CD4-positive, alpha-beta T cell treated with Interleukin-4 for 4 hours (primary cell): ENCODE data around the gene APRT.
"Not testable (repeated sequence)": the region's sequence is repeated elsewhere in the genome, so short reads cannot be mapped to it uniquely, and the experiment has no call there.

Source experiments
- DNase-seq: peaks from one replicate; pipeline ENCODE4 v3.0.0-alpha.2; 2020

APRT gene

DNA sequence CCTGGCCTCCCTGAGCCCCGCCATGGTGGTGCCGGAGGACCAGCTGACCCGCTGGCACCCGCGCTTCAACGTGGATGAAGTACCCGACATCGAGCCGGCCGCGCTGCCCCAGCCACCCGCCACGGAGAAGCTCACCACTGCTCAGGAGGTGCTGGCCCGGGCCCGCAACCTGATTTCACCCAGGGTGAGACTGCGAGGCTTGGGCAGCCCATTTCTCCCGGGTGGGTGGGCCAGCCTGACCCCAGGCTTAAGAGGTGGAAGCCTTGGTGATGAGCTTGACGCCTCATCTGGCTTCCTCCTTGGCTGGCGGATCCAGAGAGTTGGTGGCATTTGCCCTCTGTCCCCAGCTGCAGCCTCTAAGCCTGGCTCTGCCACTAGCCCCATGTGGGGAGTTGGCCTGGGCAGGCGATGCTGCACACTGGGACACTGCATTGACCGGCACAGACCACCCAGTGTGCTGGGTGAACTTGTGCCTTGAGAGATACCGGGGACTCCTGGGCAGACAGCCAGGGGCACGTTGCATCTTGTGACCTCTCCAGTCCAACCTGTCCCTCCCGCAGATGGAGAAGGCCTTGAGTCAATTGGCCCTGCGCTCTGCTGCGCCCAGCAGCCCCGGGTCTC lies 5.1 kb downstream of the APRT start:
- no peak for DNase-seq

DNA sequence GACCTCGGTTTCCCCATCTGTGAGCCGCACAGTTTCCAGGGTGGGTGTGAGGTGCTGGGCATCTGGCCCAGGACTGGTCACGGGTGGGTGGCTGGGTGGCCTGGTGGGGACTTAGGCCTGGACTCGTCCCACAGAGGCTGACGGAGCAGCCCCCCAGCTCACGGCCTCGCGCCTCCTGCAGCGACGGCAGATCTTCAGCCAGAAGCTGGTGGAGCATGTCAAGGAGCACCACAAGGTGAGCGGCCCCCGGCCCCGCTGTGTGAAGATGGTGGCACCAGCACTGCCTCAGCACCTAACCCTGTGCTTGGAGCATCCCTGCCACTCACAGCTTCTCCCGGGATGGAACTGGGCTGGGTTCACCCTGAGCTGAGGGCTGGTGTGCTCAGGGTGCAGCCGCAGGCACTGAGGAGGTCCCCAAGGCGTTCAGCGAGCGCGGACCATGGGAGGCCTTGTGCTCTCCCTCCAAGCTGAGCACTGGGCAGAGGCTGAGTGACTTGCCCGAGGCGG lies 5.8 kb downstream of the APRT start:
- DNase-seq = no peak

DNA sequence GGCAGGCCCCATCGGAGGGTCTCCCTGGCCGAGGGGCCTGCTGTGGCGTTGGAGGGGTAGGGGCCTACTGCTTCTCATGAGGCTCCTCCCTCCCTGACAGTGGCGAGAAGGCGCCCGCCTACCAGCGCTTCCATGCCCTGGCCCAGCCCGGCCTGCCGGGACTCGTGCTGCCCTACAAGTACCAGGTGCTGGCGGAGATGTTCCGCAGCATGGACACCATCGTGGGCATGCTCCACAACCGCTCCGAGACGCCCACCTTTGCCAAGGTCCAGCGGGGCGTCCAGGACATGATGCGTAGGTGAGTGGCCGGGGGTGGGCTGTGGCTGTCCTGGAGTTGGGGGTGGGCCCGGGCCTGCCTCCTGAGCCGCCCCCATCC lies 6.4 kb downstream of the APRT start:
- no peak for DNase-seq

- DNase-seq = no peak
Measured at GRCh38 chr16:88804552-88805339, 7.0 kb downstream of the APRT start.

GRCh38 chr16:88804173-88804551 lies 7.6 kb downstream of the APRT start:
- no peak for DNase-seq

DNA sequence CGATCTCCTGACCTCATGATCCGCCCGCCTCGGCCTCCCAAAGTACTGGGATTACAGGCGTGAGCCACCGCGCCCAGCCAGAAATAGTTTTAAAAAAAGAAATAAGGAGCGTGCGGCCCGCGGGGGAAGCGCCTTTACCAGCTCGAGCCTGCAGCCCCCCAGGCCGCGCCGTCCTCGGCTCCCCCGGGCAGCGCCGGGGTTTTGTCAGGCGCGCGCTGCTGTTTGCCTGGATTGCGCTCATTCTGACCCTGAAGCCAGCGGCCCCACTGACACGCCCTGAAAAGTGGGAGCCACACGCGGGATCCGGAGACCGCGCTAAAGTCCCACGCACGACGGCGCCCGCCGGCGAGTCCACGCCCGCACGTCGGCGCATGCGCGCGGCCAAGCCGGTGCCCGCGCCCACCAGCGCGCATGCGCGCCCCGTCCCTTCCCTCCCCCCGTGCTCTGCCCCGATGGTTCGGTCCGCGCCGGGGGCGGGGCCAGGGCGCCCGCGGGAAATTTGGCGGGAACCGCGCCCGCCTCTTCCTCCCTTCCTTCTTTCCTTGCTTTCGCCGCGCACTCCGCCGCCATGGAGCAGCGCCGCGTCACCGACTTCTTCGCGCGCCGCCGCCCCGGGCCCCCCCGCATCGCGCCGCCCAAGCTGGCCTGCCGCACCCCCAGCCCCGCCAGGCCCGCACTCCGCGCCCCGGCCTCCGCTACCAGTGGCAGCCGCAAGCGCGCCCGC lies 8.3 kb downstream of the APRT start, which contains the start of gene CDT1:
TSS of gene CDT1 (plus strand) at position 526 of the 724 bp plus-strand sequence. CDS start at position 569, 43 bp downstream.
- peak; percentile 78 for DNase-seq

GRCh38 chr16:88800277-88800592 lies 11.5 kb downstream of the APRT start:
- DNase-seq = no peak

- DNase-seq = no peak
Measured at GRCh38 chr16:88799569-88800276, 12.0 kb downstream of the APRT start.

DNA sequence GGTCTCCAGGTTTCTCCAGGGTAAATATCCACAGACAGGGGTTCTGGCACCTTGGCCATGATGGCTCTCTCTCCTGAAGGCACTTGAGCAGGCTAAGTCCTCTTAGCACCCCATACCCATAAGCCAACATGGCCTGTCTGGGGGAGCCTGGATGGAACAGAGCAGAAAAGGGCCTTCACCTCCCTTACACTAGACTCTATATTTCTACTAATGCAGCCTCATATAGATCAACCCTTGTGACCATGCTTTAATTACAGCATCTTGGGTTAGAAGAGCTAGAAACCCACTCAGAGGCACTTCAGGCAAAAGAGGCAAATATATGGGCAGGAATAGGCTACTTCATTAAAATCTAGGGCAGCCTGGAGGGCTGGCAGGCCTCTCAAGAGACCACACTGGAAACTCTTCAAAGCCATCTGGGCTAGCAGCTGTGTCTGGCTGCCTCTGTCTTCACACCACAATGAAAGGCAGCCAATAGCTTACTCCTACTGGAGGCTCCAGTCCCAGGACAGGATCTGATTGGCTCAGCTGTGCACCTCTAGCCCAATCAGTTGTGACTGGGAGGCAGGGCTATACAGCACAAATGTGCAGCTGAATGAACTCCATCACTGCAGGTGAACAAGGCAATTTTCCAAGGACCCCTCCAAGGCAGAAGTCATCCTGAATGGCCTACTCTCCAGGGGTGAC lies 12.8 kb downstream of the APRT start:
- no peak for DNase-seq

DNA sequence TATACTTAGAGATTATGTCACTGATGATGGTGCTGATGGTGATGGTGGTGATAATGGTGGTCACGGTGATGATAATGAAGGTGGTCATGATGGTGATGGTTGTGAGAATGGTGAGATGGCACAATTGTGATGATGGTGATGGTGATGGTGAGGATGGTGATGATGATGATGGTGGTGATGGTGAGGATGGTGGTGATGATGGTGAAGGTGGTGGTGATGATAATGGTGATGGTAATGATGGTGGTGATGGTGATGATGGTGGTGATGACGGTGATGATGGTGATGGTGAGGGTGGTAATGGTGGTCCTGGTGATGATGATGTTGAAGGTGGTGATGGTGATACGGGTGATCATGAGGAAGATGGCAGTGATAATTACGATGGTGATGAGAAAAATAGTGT lies 13.7 kb downstream of the APRT start:
- DNase-seq = no peak

DNA sequence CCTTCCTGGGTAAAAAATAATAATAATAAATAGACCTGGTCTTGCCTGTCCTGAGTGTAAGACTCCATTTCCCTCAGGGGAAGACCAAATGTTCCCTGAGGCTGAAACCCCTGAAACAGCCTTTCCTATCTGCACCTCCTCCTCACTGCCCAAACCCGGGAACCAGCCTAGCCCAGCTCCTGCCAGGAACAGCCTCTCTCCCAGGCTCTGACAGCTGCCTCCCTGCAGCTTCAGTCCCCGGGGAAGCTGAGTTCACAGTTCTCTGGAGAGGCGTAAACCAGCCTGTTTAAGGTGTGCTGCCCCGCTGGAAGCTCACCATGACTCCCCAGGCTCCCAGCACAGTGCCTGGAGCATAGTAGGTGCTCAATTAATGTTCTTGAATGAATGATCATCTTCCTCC lies 15.4 kb downstream of the APRT start:
- no peak for DNase-seq

DNA sequence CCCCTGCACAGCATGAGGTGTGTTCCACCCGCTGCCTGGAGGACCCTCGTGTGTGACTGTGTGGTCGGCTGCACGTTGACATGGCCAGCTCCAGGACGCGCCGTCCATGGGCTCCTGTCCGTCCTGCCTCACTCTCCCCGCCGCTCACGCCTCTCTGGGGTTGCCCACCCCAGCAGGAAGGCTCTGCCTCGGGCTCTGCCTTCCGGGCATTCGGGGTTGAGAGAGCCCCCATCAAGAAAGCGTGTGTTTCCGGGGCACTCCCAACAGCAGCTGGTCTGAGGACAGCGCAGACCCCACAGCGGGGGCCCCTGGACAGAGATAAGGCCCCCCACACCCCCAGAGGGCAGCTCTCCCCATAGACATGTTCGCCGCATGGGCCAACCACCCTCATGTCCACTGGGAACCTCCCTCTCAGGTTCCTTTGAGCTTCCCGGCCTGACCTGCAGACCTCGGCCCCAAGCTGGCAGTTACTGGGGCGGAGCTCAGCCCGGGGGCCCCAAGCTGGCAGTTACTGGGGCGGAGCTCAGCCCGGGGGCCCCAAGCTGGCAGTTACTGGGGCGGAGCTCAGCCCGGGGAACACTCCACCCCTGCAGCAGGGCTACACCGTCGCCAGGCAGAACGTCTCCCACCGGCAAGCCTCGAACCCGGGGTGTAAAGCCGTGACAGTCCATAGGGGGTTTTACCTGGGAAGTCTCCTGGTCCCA lies 18.3 kb downstream of the APRT start:
- DNase-seq = no peak

GRCh38 chr16:88792668-88793250 lies 19.0 kb downstream of the APRT start:
- no peak for DNase-seq

- DNase-seq = no peak
Measured at GRCh38 chr16:88792078-88792550, 19.6 kb downstream of the APRT start.

DNA sequence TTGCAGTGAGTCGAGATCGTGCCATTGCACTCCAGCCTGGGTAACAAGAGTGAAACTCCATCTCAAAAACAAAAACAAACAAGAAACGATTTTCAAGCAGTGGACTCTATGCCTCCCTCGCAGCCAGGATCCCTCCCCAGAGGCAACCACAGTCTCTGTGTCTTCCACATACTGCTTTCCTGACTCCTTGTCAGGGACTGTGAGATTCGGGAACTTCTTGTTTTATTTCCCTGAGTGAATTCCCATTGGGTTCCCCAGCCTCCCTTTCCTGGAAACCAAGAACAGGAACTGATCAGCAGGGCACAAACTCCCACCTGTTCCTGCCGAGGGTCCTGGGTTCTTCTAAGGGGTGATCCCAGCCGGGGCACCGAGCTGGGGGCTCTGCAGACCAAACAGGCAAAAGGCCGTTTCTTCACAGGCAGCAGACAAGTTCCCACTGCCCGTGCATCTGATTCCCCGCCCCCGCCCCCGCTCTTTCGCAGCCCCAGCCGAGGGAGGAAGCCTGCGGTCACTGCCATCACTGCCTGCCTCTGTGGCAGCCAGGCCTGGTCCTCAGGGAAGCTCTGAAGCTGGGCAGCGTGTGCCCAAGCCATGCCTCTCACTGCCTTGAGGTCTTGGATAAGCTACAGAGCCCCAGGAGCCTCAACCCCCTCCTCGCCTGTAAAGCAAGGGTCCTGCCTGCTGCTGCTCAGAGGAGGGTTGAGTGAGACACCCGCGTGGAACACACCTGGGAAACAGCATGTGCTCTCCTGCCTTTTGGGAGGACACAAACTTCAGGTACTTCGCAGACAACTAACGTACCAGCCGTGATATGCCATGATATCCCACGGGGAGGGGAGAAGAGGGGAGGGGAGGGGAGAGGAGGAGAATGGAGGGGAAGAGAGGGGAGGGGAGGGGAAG lies 21.2 kb downstream of the APRT start:
- no peak for DNase-seq

DNA sequence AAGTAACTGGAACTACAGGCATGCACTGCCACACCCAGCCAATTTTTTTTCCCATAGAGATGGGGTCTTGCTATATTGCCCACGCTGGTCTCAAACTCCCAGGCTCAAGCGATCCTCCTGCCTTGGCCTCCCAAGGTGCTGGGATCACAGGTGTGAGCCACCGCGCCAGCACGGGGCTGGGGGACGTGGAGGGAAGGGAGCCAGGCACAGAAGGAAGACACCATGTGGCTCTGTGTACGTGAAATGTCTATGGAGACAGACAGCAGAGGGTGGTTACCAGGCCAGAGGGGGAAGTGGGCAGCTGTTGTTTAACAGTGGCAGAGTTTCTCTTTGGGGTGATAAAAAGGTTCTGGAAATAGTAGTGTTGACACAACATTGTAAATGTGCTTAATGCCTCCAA lies 22.1 kb downstream of the APRT start:
- DNase-seq = no peak

DNA sequence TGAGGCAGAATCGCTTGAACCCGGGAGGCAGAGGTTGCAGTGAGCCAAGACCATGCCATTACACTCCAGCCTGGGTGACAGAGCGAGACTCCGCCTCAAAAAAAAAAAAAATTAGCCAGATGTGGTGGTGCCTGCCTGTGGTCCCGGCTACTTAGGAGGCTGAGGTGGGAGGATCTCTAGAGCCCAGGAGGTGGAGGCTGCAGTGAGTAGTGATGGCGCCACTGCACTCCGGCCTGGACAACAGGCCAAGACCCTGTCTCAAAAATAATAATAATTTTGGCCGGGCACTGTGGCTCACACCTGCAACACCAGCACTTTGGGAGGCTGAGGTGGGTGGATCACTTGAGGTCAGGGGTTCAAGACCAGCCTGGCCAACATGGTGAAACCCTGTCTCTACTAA lies 23.0 kb downstream of the APRT start:
- DNase-seq = not testable (repeated sequence)

DNA sequence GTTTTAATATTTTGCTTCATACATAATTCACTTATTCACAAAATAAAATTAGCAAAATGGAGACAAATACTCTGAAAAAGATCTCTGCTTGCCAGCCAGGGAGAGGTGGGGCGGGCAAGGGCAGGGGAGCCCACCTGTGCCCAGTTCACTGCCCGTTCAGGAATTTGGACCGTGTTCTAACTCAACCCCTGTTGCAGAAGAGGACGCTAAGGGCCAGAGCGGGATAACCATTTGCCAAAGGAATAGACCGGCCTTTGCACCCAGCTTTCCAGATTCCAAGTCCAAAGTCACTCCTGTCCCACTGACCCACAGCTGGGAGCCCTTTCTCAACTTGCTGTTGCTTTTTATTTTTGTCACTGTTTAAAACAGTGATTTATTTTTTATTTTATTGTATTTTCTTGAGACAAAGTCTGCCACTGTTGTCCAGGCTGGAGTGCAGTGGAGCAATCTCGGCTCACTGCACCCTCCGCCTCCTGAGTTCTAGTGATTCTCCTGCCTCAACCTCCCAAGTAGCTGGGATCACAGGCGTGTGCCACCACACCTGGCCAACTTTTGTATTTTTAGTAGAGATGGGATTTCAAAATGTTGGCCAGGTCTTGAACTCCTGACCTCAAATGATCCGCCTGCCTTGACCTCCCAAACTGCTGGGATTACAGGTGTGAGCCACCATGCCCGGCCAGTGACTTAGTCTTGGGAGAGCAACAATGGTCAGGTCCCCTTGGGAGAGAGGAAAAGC lies 24.0 kb downstream of the APRT start:
- no peak for DNase-seq

- DNase-seq = peak; percentile 83
Measured at GRCh38 chr16:88785106-88785924, 26.4 kb downstream of the APRT start, which contains the start of gene PIEZO1. Gene PIEZO1 (minus strand): TSS chr16:88785220. CDS start chr16:88784964, 256 bp downstream.
